H9 (cell line): ENCODE data around the gene SPTBN1. TPM values are rescaled to one million over a fixed set of nuclear protein-coding genes. Genes with fewer than 3 reads are reported as not detected.

Source experiments
- DNase-seq: peaks from one replicate; pipeline ENCODE4 v3.0.0-alpha.2; 2017
- H2AFZ ChIP-seq: one replicate; pipeline ENCODE4 v1.6.1; 2013; ENCODE audit warnings: mild to moderate bottlenecking, low read length, control low read depth, moderate library complexity
- H2AK5ac ChIP-seq: 2 replicates; pipeline ENCODE4 v1.6.1; 2013; ENCODE audit warnings: low read length, control low read depth, mixed read lengths; ENCODE audit not compliant: insufficient read length
- H2BK120ac ChIP-seq: one replicate; pipeline ENCODE4 v1.6.1; 2013; ENCODE audit warnings: low read depth, mild to moderate bottlenecking, low read length, control low read depth, inconsistent platforms; ENCODE audit not compliant: poor library complexity, severe bottlenecking
- H2BK12ac ChIP-seq: 2 replicates; pipeline ENCODE4 v1.6.1; 2013; ENCODE audit warnings: low read length, control low read depth, mixed read lengths, low read depth; ENCODE audit not compliant: insufficient read length
- H2BK15ac ChIP-seq: 2 replicates; pipeline ENCODE4 v1.6.1; 2013; ENCODE audit warnings: low read depth, low read length, control low read depth
- H2BK20ac ChIP-seq: one replicate; pipeline ENCODE4 v1.6.1; 2013; ENCODE audit warnings: low read depth, mild to moderate bottlenecking, low read length, control low read depth, inconsistent platforms; ENCODE audit not compliant: poor library complexity, severe bottlenecking
- H2BK5ac ChIP-seq: 2 replicates; pipeline ENCODE4 v1.6.1; 2013; ENCODE audit warnings: low read length, control low read depth, mixed read lengths; ENCODE audit not compliant: insufficient read length
- H3K14ac ChIP-seq: 2 replicates; pipeline ENCODE4 v1.6.1; 2013; ENCODE audit warnings: low read length, control low read depth; ENCODE audit not compliant: insufficient read depth
- H3K18ac ChIP-seq: 2 replicates; pipeline ENCODE4 v1.6.1; 2013; ENCODE audit warnings: low read depth, mild to moderate bottlenecking, mixed read lengths, low read length, control low read depth; ENCODE audit not compliant: insufficient read length
- H3K23ac ChIP-seq: 2 replicates; pipeline ENCODE4 v1.6.1; 2013; ENCODE audit warnings: low read length, control low read depth, mixed read lengths, low read depth; ENCODE audit not compliant: insufficient read length
- H3K23me2 ChIP-seq: 2 replicates; pipeline ENCODE4 v1.6.1; 2013; ENCODE audit warnings: low read depth, mild to moderate bottlenecking, mixed read lengths, low read length, control low read depth; ENCODE audit not compliant: insufficient read length, poor library complexity, severe bottlenecking
- H3K27ac ChIP-seq: 2 replicates; pipeline ENCODE4 v1.5.1; 2013; ENCODE audit warnings: low read length, control low read depth, mixed read lengths, low read depth; ENCODE audit not compliant: insufficient read length
- H3K27me3 ChIP-seq: 2 replicates; pipeline ENCODE4 v1.6.1; 2013; ENCODE audit warnings: low read length, control low read depth, inconsistent platforms; ENCODE audit not compliant: insufficient read depth
- H3K4ac ChIP-seq: 2 replicates; pipeline ENCODE4 v1.6.1; 2013; ENCODE audit warnings: low read depth, mild to moderate bottlenecking, control low read depth, inconsistent platforms, low read length, moderate library complexity
- H3K4me1 ChIP-seq: 2 replicates; pipeline ENCODE4 v1.6.1; 2013; ENCODE audit warnings: low read length, control low read depth, inconsistent platforms; ENCODE audit not compliant: insufficient read depth
- H3K4me2 ChIP-seq: 2 replicates; pipeline ENCODE4 v1.6.1; 2013; ENCODE audit warnings: low read length, control low read depth, mixed read lengths; ENCODE audit not compliant: insufficient read length, insufficient read depth
- H3K56ac ChIP-seq: 2 replicates; pipeline ENCODE4 v1.6.1; 2013; ENCODE audit warnings: low read depth, mild to moderate bottlenecking, mixed read lengths, low read length, control low read depth; ENCODE audit not compliant: insufficient read length
- H3K79me1 ChIP-seq: 2 replicates; pipeline ENCODE4 v1.6.1; 2013; ENCODE audit warnings: low read depth, mild to moderate bottlenecking, moderate library complexity, low read length, control low read depth, inconsistent platforms; ENCODE audit not compliant: insufficient read depth, poor library complexity, severe bottlenecking
- H3K79me2 ChIP-seq: 2 replicates; pipeline ENCODE4 v1.6.1; 2013; ENCODE audit warnings: low read length, control low read depth, inconsistent platforms; ENCODE audit not compliant: insufficient read depth
- H3K9ac ChIP-seq: 2 replicates; pipeline ENCODE4 v1.6.1; 2013; ENCODE audit warnings: low read length, control low read depth, mixed read lengths; ENCODE audit not compliant: insufficient read length; ENCODE audit errors: extremely low read depth
- H3K9me3 ChIP-seq: one replicate; pipeline ENCODE4 v1.6.1; 2013; ENCODE audit warnings: low read depth, low read length, inconsistent platforms; ENCODE audit not compliant: control insufficient read depth
- H3T11ph ChIP-seq: one replicate; pipeline ENCODE4 v1.6.1; 2013; ENCODE audit warnings: mild to moderate bottlenecking, low read length, control low read depth, inconsistent platforms
- H4K20me1 ChIP-seq: one replicate; pipeline ENCODE4 v1.6.1; 2013; ENCODE audit not compliant: control insufficient read depth, insufficient read length, insufficient read depth
- H4K5ac ChIP-seq: 2 replicates; pipeline ENCODE4 v1.6.1; 2013; ENCODE audit warnings: low read depth, mild to moderate bottlenecking, mixed read lengths, low read length, control low read depth; ENCODE audit not compliant: insufficient read length
- H4K8ac ChIP-seq: replicated peaks from 2 replicates; pipeline ENCODE4 v1.6.1; 2013; ENCODE audit warnings: low read length, control low read depth, mixed read lengths, low read depth; ENCODE audit not compliant: insufficient read length
- H4K91ac ChIP-seq: 2 replicates; pipeline ENCODE4 v1.6.1; 2013; ENCODE audit warnings: low read depth, mild to moderate bottlenecking, moderate library complexity, mixed read lengths, low read length, control low read depth; ENCODE audit not compliant: insufficient read length
- H3K27ac Mint-ChIP-seq, 3 experiments: 2 replicates in 2 of 3; 3 replicates in 1 of 3; pipeline ENCODE4 v1.8.0; 2020 to 2021; ENCODE audit warnings: mixed read lengths in 3 of 3, mild to moderate bottlenecking in 1 of 3, moderate library complexity in 1 of 3
- H3K27me3 Mint-ChIP-seq: 2 replicates; pipeline ENCODE4 v1.8.0; 2021; ENCODE audit warnings: low read depth, mild to moderate bottlenecking, moderate library complexity, mixed read lengths
- H3K36me3 Mint-ChIP-seq, 3 experiments: 2 replicates in 2 of 3; 3 replicates in 1 of 3; pipeline ENCODE4 v1.8.0; 2020 to 2021; ENCODE audit warnings: low read depth in 3 of 3, mixed read lengths in 3 of 3; ENCODE audit not compliant: insufficient read depth in 1 of 3
- H3K4me1 Mint-ChIP-seq, 2 experiments: 2 replicates each; pipeline ENCODE4 v1.8.0; 2020; ENCODE audit warnings: mixed read lengths in 2 of 2
- H3K4me3 Mint-ChIP-seq, 2 experiments: 2 replicates in 1 of 2; 3 replicates in 1 of 2; pipeline ENCODE4 v1.8.0; 2020 to 2021; ENCODE audit warnings: mild to moderate bottlenecking in 2 of 2, mixed read lengths in 2 of 2, moderate library complexity in 1 of 2
- H3K9me3 Mint-ChIP-seq, 2 experiments: 2 replicates in 1 of 2; 3 replicates in 1 of 2; pipeline ENCODE4 v1.8.0; 2020; ENCODE audit warnings: mild to moderate bottlenecking in 2 of 2, mixed read lengths in 2 of 2, moderate library complexity in 1 of 2
- CTCF ChIP-seq: fragments of 200-600 bp; sonication (generic); conservative IDR thresholded peaks from 3 replicates; pipeline ENCODE4 v1.8.0; 2021; ENCODE audit warnings: antibody characterized with exemption, mild to moderate bottlenecking
- WGBS: extraction: QIAGEN DNeasy Blood & Tissue Kit; methylation state at CpG from one replicate; pipeline ENCODE4 v1.1.7; 2013; ENCODE audit warnings: missing lambda C conversion rate, low lambda C conversion rate, mixed read lengths; ENCODE audit not compliant: insufficient read length; ENCODE audit errors: extremely low coverage; 5-methylcytosine and 5-hydroxymethylcytosine counted together
- total RNA-seq: library from RNA; stranded (reverse); gene quantifications from 2 replicates; pipeline ENCODE4 v1.2.1, GENCODE V29; 2021

Gene SPTBN1
- total RNA-seq, 1 experiment from 2014 or later = 164 TPM

DNA sequence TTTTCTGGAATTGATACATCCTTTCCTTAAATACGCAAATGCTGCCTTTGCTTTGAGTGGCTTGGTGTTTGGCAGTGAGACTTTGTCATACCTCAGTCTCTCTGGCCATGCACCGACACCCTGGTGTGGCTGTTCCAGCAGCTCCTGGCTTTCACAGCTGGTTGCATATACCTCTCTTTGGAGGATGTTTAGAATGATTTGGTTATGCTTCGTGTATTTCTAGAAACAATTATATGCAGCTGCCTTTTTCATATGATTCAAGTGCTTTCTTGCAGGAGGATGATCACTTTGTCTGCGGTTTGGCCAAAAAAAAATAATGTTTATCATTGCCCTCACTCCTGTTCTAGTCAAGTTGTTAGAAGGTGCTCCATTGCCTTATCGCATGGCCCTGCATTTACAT lies 172.3 kb downstream of the SPTBN1 start:
- H3K4ac ChIP-seq = no peak overlapping the region
- DNase-seq = no peak
- H4K8ac ChIP-seq = no peak overlapping the region
- H2BK120ac ChIP-seq = no peak overlapping the region
- no peak overlapping the region for H2BK12ac ChIP-seq
- H3K9ac ChIP-seq = no peak overlapping the region
- Mint-ChIP-seq H3K27ac (no peak overlapping the region; a peak in 1 of 7 replicates), H3K36me3 (peaks cover 70 to 97% (median 95%) of the 10 kb centered on the region in 3 experiments), H3K4me1 (no peaks in the 10 kb centered on the region), H3K4me3 (no peak overlapping the region), H3K27me3 (no peaks in the 10 kb centered on the region), H3K9me3 (no peaks in the 10 kb centered on the region)
- no peak overlapping the region for H4K91ac ChIP-seq
- no peak overlapping the region for H2AK5ac ChIP-seq
- H3K18ac ChIP-seq = no peak overlapping the region
- H3K79me2 ChIP-seq = no peaks in the 10 kb centered on the region; the same call in 1 of the 2 replicates
- H2BK15ac ChIP-seq = no peak overlapping the region
- no peak overlapping the region for H3K27ac ChIP-seq
- H2BK5ac ChIP-seq = no peak overlapping the region
- no peaks in the 10 kb centered on the region for H3K79me1 ChIP-seq
- no CpG with 5 or more reads among the region's 5 CpGs for WGBS
- TF ChIP-seq CTCF = no peak
- no peaks in the 10 kb centered on the region for H3K9me3 ChIP-seq
- H2BK20ac ChIP-seq = no peak overlapping the region
- no peak overlapping the region for H3T11ph ChIP-seq
- no peak overlapping the region for H3K56ac ChIP-seq
- H4K20me1 ChIP-seq = peaks cover 2% of the 10 kb centered on the region
- no peaks in the 10 kb centered on the region for H3K27me3 ChIP-seq
- no peak overlapping the region for H3K14ac ChIP-seq
- H4K5ac ChIP-seq = no peak overlapping the region
- no peak overlapping the region for H3K4me2 ChIP-seq
- H3K23ac ChIP-seq = no peak overlapping the region
- H2AFZ ChIP-seq = no peak overlapping the region
- H3K23me2 ChIP-seq = no peaks in the 10 kb centered on the region
- H3K4me1 ChIP-seq = no peaks in the 10 kb centered on the region
